Measurements from ENCODE around the gene ACTR8. TPM values are rescaled to one million over a fixed set of nuclear protein-coding genes. Genes with fewer than 3 reads are reported as not detected.

ACTR8 gene
- total and polyA plus RNA-seq, 2 of the 13 experiments (the other 11 are each of a cell fraction or from before 2014, with no cell fraction given): 15.5 to 29.0 TPM

DNA sequence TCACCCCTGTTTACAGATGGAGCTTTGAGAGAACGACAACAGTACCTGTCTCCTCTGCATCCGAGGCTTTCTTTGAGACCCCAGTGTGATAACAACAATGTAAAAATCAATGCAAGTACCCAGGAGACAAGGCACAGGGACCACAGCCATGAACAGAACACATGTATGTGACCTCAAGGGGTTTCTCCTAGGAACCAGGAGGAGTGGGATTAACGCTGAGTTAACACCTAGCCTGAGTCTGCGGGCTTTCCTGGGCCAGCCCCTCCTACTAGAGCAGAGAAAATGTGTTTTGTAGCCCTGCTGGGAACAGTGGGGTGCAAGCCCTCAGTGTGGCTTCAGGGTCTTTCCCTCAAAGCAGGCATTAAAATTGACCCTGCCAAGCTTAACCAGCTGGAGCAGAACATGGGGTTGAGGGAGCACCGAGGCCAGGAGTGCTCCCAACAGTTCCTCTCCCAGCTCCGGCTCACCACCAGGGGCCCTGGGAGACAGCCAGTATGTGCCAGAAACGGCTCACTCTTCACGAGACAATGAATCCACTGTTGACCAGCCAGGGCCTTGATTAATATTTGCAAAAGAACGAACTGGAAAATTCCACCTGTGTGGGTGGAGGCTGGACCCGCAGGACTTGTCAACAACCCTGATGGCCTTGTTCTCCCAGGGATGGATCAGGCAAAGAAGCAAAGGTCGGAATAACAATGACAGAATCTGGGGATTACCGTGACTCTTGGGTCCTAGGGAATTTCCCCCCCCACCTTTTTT, 39.3 kb downstream of the ACTR8 start:
- Histone ChIP-seq H3K27me3 (ENCODE audit: control insufficient read depth in 1 of 2, insufficient read depth in 2 of 2, low read length in 2 of 2) (no peaks in the 10 kb centered on the region; a peak in 1 of 5 replicates), H3K9me3 (ENCODE audit: low read length) (no peaks in the 10 kb centered on the region), H3K9ac (ENCODE audit: insufficient read depth, low read depth, low read length) (peak overlapping the region; percentile 80), H3K4me2 (ENCODE audit: low read depth, low read length) (peak overlapping the region; percentile 98), H2AFZ (ENCODE audit: low read length) (no peak overlapping the region), H3K4me3 (replicated peaks in 1 of 3; ENCODE audit: insufficient read depth in 1 of 3, low read depth in 2 of 3, low read length in 3 of 3) (peak overlapping the region; percentile 12 to 92 (median 40); a peak in 5 of 6 replicates), H3K4me1 (ENCODE audit: insufficient read depth, low read length) (peaks cover 73% of the 10 kb centered on the region), H3K36me3 (replicated peaks in 1 of 2; ENCODE audit: control insufficient read depth in 1 of 2, insufficient read depth in 2 of 2, low read length in 2 of 2) (peaks cover 11 to 29% of the 10 kb centered on the region in 2 experiments), H3K27ac (ENCODE audit: extremely low read length, insufficient read depth, low read length) (peak overlapping the region; percentile 98), H4K20me1 (ENCODE audit: insufficient read depth, low read length) (no peaks in the 10 kb centered on the region), H3K79me2 (ENCODE audit: insufficient read depth, low read length) (peaks cover 81% of the 10 kb centered on the region)
- ChIA-PET CTCF (ENCODE audit: low intra/inter-chr PET ratio, low total read pairs) (interaction anchor here (0.6 kb wide), 1 partner anchor 22 kb away, joined by 3 read pairs; no protein-coding TSS in a partner anchor), POLR2A (interaction anchor here (0.6 to 6.5 kb wide), 9 partner anchors 11 to 364 kb away, joined by 3 to 156 read pairs (median 9); partner anchors contain the start of gene SELENOK)
- WGBS (ENCODE audit: low lambda C conversion rate): 7% methylated on average over 7 of the region's 12 CpGs
- in situ Hi-C loops (cut with HindIII; ENCODE audit: extremely low pct_ligation_motif_present, low pct_unique_long_range_greater_than_20kb): no loop called here
- FAIRE-seq (peak; percentile 99), DNase-seq (ENCODE audit: low spot score) (peak; percentile 100), ATAC-seq (peak; percentile 72)
- intact Hi-C loops (cut with micrococcal nuclease; ENCODE audit: unreplicated experiment): loop anchor here (2.0 to 5.0 kb wide), 3 partner anchors 35 to 48 kb away; partner anchors contain the start of gene SELENOK
- no TSS peak for BruUV-seq (replicated peaks)
- TF ChIP-seq SAP130 (CRISPR knock-in tag; IDR thresholded peaks at IDR 0.05; ENCODE audit: low read depth) (peak; percentile 85), JUNB (CRISPR knock-in tag; IDR thresholded peaks at IDR 0.05; ENCODE audit: borderline replicate concordance) (no peak), ZNF737 (CRISPR knock-in tag; IDR thresholded peaks at IDR 0.05; ENCODE audit: borderline replicate concordance) (no peak), RFX1 (IDR thresholded peaks at IDR 0.05) (no peak), KLF15 (CRISPR knock-in tag; IDR thresholded peaks at IDR 0.05; ENCODE audit: borderline replicate concordance) (no peak), JARID2 (CRISPR knock-in tag; IDR thresholded peaks at IDR 0.05; ENCODE audit: insufficient replicate concordance) (no peak), MIER3 (CRISPR knock-in tag; IDR thresholded peaks at IDR 0.05; ENCODE audit: borderline replicate concordance) (0 out of 2 replicates have a peak, but pooled peaks have one; percentile 15), ZNF776 (CRISPR knock-in tag; IDR thresholded peaks at IDR 0.05) (no peak), NCOR1 (IDR thresholded peaks at IDR 0.05; ENCODE audit: borderline replicate concordance, low read length) (no peak), EHMT2 (IDR thresholded peaks at IDR 0.05; ENCODE audit: borderline replicate concordance, low read depth, low read length) (no peak)
- TF ChIP-seq, protein P1, sequence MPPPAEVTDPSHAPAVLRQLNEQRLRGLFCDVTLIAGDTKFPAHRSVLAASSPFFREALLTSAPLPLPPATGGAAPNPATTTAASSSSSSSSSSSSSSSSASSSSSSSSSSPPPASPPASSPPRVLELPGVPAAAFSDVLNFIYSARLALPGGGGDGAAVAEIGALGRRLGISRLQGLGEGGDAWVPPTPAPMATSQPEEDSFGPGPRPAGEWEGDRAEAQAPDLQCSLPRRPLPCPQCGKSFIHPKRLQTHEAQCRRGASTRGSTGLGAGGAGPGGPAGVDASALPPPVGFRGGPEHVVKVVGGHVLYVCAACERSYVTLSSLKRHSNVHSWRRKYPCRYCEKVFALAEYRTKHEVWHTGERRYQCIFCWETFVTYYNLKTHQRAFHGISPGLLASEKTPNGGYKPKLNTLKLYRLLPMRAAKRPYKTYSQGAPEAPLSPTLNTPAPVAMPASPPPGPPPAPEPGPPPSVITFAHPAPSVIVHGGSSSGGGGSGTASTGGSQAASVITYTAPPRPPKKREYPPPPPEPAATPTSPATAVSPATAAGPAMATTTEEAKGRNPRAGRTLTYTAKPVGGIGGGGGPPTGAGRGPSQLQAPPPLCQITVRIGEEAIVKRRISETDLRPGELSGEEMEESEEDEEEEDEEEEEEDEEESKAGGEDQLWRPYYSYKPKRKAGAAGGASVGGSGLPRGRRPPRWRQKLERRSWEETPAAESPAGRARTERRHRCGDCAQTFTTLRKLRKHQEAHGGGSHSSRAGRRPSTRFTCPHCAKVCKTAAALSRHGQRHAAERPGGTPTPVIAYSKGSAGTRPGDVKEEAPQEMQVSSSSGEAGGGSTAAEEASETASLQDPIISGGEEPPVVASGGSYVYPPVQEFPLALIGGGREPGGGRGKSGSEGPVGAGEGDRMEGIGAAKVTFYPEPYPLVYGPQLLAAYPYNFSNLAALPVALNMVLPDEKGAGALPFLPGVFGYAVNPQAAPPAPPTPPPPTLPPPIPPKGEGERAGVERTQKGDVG (CRISPR knock-in tag; IDR thresholded peaks at IDR 0.05; ENCODE audit: borderline replicate concordance): no peak
- TF ChIP-seq, protein P2, sequence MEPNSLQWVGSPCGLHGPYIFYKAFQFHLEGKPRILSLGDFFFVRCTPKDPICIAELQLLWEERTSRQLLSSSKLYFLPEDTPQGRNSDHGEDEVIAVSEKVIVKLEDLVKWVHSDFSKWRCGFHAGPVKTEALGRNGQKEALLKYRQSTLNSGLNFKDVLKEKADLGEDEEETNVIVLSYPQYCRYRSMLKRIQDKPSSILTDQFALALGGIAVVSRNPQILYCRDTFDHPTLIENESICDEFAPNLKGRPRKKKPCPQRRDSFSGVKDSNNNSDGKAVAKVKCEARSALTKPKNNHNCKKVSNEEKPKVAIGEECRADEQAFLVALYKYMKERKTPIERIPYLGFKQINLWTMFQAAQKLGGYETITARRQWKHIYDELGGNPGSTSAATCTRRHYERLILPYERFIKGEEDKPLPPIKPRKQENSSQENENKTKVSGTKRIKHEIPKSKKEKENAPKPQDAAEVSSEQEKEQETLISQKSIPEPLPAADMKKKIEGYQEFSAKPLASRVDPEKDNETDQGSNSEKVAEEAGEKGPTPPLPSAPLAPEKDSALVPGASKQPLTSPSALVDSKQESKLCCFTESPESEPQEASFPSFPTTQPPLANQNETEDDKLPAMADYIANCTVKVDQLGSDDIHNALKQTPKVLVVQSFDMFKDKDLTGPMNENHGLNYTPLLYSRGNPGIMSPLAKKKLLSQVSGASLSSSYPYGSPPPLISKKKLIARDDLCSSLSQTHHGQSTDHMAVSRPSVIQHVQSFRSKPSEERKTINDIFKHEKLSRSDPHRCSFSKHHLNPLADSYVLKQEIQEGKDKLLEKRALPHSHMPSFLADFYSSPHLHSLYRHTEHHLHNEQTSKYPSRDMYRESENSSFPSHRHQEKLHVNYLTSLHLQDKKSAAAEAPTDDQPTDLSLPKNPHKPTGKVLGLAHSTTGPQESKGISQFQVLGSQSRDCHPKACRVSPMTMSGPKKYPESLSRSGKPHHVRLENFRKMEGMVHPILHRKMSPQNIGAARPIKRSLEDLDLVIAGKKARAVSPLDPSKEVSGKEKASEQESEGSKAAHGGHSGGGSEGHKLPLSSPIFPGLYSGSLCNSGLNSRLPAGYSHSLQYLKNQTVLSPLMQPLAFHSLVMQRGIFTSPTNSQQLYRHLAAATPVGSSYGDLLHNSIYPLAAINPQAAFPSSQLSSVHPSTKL (CRISPR knock-in tag; IDR thresholded peaks at IDR 0.05): peak; percentile 75
- TF ChIP-seq, protein P3, sequence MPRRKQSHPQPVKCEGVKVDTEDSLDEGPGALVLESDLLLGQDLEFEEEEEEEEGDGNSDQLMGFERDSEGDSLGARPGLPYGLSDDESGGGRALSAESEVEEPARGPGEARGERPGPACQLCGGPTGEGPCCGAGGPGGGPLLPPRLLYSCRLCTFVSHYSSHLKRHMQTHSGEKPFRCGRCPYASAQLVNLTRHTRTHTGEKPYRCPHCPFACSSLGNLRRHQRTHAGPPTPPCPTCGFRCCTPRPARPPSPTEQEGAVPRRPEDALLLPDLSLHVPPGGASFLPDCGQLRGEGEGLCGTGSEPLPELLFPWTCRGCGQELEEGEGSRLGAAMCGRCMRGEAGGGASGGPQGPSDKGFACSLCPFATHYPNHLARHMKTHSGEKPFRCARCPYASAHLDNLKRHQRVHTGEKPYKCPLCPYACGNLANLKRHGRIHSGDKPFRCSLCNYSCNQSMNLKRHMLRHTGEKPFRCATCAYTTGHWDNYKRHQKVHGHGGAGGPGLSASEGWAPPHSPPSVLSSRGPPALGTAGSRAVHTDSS (CRISPR knock-in tag; conservative IDR thresholded peaks at IDR 0.05): no peak
- TF ChIP-seq, protein P4, sequence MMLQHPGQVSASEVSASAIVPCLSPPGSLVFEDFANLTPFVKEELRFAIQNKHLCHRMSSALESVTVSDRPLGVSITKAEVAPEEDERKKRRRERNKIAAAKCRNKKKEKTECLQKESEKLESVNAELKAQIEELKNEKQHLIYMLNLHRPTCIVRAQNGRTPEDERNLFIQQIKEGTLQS (CRISPR knock-in tag; IDR thresholded peaks at IDR 0.05): no peak; the same call in 1 of the 2 replicates

Measured in HepG2 (cell line).